SKM-1 (cell line): ENCODE data around the gene GLE1.

Source experiments
- DNase-seq: peaks from one replicate; lab custom pipeline; 2025; ENCODE audit not compliant: unreplicated experiment; lab: John Stamatoyannopoulos, UW

Gene GLE1

DNA sequence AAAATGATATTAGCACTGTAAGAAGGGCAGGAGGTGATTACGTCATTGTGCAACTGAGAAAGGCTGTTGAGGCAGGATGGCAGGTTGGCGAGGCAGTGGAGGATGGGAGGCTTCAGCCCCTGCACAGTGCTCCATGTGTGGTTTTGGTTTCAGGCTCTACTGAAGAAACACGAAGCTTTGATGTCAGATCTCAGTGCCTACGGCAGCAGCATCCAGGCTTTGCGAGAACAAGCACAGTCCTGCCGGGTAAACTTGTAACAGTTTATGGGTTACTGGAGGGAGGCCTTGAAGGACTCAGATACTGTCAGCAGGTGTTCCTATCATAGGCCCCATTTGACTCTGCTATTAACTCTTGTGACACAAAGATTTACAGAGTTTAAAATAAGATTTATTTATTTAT is 82.9 kb downstream of the GLE1 start:
- DNase-seq = no peak

DNA sequence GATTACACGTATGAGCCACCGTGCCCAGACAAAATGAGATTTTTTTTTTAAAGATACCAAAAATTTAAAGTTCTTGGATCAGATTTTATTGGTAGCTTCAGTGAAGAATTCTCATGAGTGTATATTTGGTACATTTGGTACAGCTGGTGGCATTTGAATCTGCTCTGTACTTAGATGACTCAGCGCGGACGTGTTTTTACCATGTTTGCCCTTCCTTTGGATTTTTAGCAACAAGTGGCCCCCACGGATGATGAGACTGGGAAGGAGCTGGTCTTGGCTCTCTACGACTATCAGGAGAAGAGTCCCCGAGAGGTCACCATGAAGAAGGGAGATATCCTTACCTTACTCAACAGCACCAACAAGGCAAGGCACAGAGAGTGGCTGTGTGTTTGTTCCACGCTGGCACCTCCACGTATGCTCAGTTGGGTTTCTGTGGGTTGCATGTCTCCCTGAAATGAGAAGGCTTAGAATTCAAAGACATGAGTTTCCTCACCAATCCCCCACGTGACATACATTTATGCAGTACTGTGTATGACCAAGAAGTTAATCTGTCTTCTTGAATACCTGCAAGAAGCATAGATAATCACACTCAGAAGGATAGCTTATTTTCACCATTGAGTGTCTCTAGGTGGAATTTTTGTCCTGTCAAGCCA is 84.2 kb downstream of the GLE1 start:
- no peak for DNase-seq
